ENCODE data around the gene UNC13A.

DNA sequence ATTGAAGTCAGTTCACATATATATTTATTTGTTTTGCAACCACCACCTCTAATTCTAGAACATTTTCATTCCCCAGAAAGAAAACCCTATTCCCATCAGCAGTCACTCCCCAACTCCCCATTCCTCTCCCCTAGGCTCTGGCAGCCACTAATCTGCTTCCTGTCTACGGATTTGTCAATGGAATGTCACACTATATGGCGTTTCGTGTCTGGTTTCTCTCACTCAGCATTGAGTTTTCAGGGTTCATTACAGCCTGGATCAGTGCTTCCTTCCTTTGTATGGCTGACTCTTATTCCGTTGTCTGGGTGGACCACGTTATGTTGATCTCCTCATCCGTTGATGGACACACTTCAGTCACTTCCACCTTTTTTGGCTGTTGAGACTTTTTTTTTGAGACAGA, 123.4 kb downstream of the UNC13A start:
- TF ChIP-seq, protein P1, sequence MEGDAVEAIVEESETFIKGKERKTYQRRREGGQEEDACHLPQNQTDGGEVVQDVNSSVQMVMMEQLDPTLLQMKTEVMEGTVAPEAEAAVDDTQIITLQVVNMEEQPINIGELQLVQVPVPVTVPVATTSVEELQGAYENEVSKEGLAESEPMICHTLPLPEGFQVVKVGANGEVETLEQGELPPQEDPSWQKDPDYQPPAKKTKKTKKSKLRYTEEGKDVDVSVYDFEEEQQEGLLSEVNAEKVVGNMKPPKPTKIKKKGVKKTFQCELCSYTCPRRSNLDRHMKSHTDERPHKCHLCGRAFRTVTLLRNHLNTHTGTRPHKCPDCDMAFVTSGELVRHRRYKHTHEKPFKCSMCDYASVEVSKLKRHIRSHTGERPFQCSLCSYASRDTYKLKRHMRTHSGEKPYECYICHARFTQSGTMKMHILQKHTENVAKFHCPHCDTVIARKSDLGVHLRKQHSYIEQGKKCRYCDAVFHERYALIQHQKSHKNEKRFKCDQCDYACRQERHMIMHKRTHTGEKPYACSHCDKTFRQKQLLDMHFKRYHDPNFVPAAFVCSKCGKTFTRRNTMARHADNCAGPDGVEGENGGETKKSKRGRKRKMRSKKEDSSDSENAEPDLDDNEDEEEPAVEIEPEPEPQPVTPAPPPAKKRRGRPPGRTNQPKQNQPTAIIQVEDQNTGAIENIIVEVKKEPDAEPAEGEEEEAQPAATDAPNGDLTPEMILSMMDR (IDR thresholded peaks at IDR 0.05 in 2 of 3, conservative IDR thresholded peaks at IDR 0.05 in 1 of 3; ENCODE audit: borderline replicate concordance in 1 of 3, insufficient read depth in 1 of 3, low read depth in 2 of 3, low read length in 2 of 3): no peak
- no peak for TF ChIP-seq SRF (IDR thresholded peaks at IDR 0.05; ENCODE audit: low read depth)
- TF ChIP-seq FOSL1 (IDR thresholded peaks at IDR 0.05; ENCODE audit: low read depth): no peak
- no peak for TF ChIP-seq TCF7L2 (IDR thresholded peaks at IDR 0.05; ENCODE audit: borderline replicate concordance, extremely low read depth, insufficient read depth, insufficient read length)
- TF ChIP-seq YY1 (IDR thresholded peaks at IDR 0.05; ENCODE audit: extremely low read depth, insufficient replicate concordance, low read depth, low read length): no peak
- TF ChIP-seq ZNF274 (IDR thresholded peaks at IDR 0.05; ENCODE audit: low read depth, low read length): no peak
- TF ChIP-seq, protein P2, sequence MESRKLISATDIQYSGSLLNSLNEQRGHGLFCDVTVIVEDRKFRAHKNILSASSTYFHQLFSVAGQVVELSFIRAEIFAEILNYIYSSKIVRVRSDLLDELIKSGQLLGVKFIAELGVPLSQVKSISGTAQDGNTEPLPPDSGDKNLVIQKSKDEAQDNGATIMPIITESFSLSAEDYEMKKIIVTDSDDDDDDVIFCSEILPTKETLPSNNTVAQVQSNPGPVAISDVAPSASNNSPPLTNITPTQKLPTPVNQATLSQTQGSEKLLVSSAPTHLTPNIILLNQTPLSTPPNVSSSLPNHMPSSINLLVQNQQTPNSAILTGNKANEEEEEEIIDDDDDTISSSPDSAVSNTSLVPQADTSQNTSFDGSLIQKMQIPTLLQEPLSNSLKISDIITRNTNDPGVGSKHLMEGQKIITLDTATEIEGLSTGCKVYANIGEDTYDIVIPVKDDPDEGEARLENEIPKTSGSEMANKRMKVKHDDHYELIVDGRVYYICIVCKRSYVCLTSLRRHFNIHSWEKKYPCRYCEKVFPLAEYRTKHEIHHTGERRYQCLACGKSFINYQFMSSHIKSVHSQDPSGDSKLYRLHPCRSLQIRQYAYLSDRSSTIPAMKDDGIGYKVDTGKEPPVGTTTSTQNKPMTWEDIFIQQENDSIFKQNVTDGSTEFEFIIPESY (IDR thresholded peaks at IDR 0.05; ENCODE audit: extremely low read depth, insufficient replicate concordance, low read length): no peak
- TF ChIP-seq EGR1 (IDR thresholded peaks at IDR 0.05; ENCODE audit: low read depth): no peak

Measured in HCT116 (cell line).